ENCODE results near the gene EED. TPM values are rescaled to one million over a fixed set of nuclear protein-coding genes. Genes with fewer than 3 reads are reported as not detected.
A peak's percentile ranks its signal among the peaks of the same experiment; 100 is the strongest.

Gene EED
- total RNA-seq, 2 experiments from 2014 or later: 63.9 to 66.9 TPM

DNA sequence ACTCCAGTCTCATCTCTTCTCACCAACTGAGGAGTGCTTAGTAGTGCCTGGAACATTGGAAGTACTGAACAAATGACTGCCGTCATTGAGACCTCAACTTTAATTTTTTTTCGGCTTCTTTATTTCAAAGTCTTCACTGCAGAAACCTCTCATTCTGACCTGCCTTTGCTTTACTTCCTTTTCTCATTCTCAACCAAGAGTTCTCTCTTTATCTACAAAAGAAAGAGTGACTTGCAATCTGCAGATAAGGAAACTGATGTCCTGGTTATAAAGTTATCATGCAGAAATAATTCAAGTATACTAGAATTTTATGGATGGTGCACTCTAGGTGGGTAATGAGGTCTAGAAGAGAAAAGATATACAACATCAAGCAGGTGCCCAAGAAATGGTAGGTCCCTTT lies 1.2 kb upstream of the EED start:
- POLR2A ChIA-PET: interaction anchor here (1.0 to 6.1 kb wide), 9 partner anchors 12 to 614 kb away, joined by 3 to 51 read pairs (median 4); partner anchors contain the start of genes HIKESHI and PICALM
- CTCF ChIA-PET: interaction anchor here (1.4 to 2.1 kb wide), 2 partner anchors 42 to 50 kb away, joined by 4 to 6 read pairs; no protein-coding TSS in a partner anchor
- Mint-ChIP-seq H3K4me1 (peaks cover 27% of the 10 kb centered on the region), H3K36me3 (ENCODE audit: low read depth) (peaks cover 13% of the 10 kb centered on the region), H3K4me3 (no peak overlapping the region), H3K27me3 (no peaks in the 10 kb centered on the region), H3K27ac (no peak overlapping the region), H3K9me3 (no peaks in the 10 kb centered on the region)
- no peak for DNase-seq

DNA sequence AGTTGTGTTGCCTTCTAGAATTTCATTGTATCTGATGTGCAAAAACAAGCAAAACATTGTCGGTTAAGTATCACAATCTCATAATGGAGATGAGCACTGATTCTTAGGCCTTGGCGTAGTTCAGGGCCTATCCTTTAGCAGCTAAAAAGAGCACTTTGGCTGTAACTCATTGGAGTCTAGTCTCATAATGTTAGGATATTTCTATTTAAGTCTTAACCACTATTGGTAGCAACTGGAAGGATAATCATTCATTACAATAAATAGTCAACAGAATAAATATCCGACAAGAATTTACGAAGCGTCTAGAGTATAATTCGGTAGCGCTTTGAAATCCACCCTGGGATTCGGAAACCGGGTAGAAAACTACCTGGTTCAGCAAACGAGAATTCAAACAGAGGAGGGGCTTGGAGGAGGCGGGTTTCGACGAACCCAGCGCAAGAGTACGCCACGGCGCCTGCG lies 461 bp upstream of the EED start:
- H3K4me1 Mint-ChIP-seq: peaks cover 34% of the 10 kb centered on the region
- peak; percentile 92 for DNase-seq
- H3K4me3 Mint-ChIP-seq: no peak overlapping the region
- no peak overlapping the region for H3K27ac Mint-ChIP-seq
- H3K36me3 Mint-ChIP-seq (ENCODE audit: low read depth): peaks cover 13% of the 10 kb centered on the region
- no peaks in the 10 kb centered on the region for H3K27me3 Mint-ChIP-seq
- no peaks in the 10 kb centered on the region for H3K9me3 Mint-ChIP-seq
- ChIA-PET CTCF (interaction anchor here (2.0 kb wide), 1 partner anchor 389 kb away, joined by 9 read pairs; the partner anchor contains the start of gene CCDC83), POLR2A (interaction anchor here (0.7 to 6.1 kb wide), 15 partner anchors 13 to 615 kb away, joined by 3 to 51 read pairs (median 4); partner anchors contain the start of genes CREBZF, HIKESHI and PICALM)

DNA sequence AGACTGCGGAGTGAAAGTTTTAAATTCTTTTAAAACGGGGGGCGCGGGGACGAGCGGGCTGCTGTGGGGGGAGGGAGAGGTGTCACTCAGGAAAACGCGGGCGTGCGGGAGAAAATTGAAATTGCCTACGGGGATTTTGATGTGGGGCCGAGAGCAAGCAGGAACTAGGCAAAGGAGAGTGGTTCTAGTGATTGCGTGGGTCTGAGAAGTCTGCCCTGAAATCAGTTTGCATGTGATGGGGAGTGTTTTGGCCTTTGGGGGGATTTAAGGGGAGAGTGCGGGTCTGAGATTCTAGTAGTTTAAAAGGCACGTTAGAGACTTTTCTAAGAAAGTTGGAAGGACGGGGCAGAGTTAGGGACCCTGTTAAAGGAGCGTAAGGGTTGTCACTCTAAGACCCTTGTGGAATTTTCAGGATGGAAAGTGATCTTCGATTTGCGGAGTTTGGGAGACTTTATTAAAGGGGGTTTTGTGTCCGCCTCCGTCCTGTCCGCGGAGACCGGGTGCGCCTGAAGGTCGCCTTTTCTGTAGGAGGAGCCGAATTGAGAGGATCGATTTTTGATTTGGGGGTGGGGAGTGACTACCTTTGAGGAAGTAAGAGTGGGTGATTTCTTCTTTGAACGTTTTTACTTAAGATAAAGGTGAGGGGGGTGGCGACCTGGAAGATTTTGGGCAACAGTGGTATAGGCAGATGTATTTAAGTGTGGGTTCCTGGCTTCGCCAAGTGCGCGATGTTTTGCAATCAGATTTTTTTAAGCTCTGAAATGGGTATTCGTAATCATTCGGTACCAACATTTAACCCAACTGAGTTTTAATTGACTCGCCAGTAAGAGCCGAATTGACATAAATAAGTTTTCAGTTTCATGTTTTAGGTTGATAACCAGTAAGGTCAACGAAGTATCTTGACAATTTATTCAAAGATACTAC lies 1.1 kb downstream of the EED start:
- ChIA-PET POLR2A (interaction anchor here (0.6 to 6.1 kb wide), 26 partner anchors 11 to 617 kb away, joined by 3 to 51 read pairs (median 4); partner anchors contain the start of genes CREBZF, HIKESHI, PICALM and TMEM126A), CTCF (interaction anchor here (0.8 to 2.0 kb wide), 7 partner anchors 41 to 390 kb away, joined by 3 to 9 read pairs (median 3); partner anchors contain the start of genes CCDC83 and PICALM)
- Mint-ChIP-seq H3K4me1 (peaks cover 42% of the 10 kb centered on the region), H3K27me3 (no peaks in the 10 kb centered on the region), H3K4me3 (no peak overlapping the region), H3K27ac (no peak overlapping the region), H3K9me3 (no peaks in the 10 kb centered on the region), H3K36me3 (ENCODE audit: low read depth) (peaks cover 18% of the 10 kb centered on the region)
- DNase-seq: peak; percentile 39

DNA sequence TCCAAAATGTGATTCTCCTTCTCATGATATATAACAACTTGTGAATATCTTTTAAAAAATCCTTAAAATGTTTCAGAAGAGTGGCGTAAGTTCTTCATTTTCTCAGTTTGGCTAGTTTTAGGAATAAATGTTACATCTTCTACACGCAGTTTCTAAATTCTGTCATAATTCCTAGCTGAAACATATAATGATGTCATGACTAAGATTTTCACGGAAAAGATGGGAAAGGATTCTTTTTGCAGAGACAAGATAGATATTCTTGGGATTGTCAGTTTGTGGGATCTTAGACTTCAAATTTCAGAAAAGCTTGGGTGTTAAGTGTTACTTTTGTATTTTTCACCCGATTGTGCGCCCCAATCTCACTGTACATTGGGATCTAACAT lies 1.7 kb downstream of the EED start:
- Mint-ChIP-seq H3K4me3 (no peak overlapping the region), H3K9me3 (no peaks in the 10 kb centered on the region), H3K36me3 (ENCODE audit: low read depth) (peaks cover 21% of the 10 kb centered on the region), H3K27me3 (no peaks in the 10 kb centered on the region), H3K27ac (no peak overlapping the region), H3K4me1 (peaks cover 42% of the 10 kb centered on the region)
- ChIA-PET CTCF (interaction anchor here (0.9 to 1.7 kb wide), 2 partner anchors 53 to 205 kb away, joined by 3 to 5 read pairs; no protein-coding TSS in a partner anchor), POLR2A (interaction anchor here (0.7 to 6.1 kb wide), 16 partner anchors 10 to 618 kb away, joined by 3 to 51 read pairs (median 4); partner anchors contain the start of genes CREBZF, PICALM, TMEM126A and TMEM126B)
- DNase-seq: no peak

DNA sequence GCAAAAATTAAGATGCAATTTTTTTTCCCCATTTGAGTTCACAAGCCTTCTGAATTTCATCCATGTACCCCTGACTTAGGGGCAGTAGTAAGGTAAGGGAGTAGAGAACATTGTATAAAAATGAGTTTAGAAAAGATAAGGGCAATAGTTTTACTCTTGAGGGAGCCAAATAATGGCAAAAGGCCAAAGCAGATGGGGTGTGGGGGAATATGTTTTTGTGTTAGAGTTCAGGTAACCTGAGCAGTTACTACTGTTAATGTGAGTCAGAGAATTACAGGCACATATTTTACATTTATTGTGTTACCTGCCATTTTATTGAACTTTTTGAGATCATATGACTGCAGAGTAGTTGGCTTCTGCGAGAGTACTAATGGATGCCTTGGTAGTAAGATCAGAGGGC lies 3.1 kb downstream of the EED start:
- peak overlapping the region; percentile 36 for H3K27ac Mint-ChIP-seq
- peaks cover 51% of the 10 kb centered on the region for H3K4me1 Mint-ChIP-seq
- ChIA-PET POLR2A (interaction anchor here (0.9 to 6.1 kb wide), 5 partner anchors 9 to 179 kb away, joined by 4 to 51 read pairs (median 6); partner anchors contain the start of gene PICALM), CTCF (interaction anchor here (0.7 kb wide), 1 partner anchor 392 kb away, joined by 3 read pairs; the partner anchor contains the start of gene CCDC83)
- no peak overlapping the region for H3K4me3 Mint-ChIP-seq
- DNase-seq: no peak
- H3K9me3 Mint-ChIP-seq: no peaks in the 10 kb centered on the region
- H3K27me3 Mint-ChIP-seq: no peaks in the 10 kb centered on the region
- peaks cover 30% of the 10 kb centered on the region for H3K36me3 Mint-ChIP-seq (ENCODE audit: low read depth)

DNA sequence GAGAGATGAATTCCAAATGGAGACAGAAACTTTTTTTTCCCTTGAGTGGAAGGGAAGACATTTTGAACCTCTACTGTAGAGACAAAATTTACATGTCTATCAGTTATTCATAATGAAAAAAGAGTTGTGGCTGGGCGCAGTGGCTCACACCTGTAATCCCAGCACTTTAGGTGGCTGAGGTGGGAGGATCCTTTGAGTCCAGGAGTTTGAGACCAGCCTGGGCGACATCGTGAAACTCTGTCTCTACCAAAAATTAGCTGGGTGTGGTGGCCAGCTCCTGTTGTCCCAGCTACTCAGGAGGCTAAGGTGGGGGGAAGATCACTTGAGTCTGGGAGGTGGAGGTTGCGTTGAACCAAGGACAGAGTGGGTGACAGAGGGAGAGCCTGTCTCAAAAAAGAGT lies 4.1 kb downstream of the EED start:
- no peak overlapping the region for H3K4me3 Mint-ChIP-seq
- H3K4me1 Mint-ChIP-seq: peaks cover 60% of the 10 kb centered on the region
- DNase-seq: no peak
- POLR2A ChIA-PET: interaction anchor here (0.7 to 2.2 kb wide), 2 partner anchors 54 to 182 kb away, joined by 3 to 11 read pairs; no protein-coding TSS in a partner anchor
- H3K36me3 Mint-ChIP-seq (ENCODE audit: low read depth): peaks cover 38% of the 10 kb centered on the region
- H3K27me3 Mint-ChIP-seq: no peaks in the 10 kb centered on the region
- CTCF ChIA-PET: interaction anchor here (0.6 to 1.9 kb wide), 2 partner anchors 82 to 180 kb away, joined by 3 to 8 read pairs; partner anchors contain the start of gene PICALM
- H3K9me3 Mint-ChIP-seq: no peaks in the 10 kb centered on the region
- H3K27ac Mint-ChIP-seq: peak overlapping the region; percentile 36

DNA sequence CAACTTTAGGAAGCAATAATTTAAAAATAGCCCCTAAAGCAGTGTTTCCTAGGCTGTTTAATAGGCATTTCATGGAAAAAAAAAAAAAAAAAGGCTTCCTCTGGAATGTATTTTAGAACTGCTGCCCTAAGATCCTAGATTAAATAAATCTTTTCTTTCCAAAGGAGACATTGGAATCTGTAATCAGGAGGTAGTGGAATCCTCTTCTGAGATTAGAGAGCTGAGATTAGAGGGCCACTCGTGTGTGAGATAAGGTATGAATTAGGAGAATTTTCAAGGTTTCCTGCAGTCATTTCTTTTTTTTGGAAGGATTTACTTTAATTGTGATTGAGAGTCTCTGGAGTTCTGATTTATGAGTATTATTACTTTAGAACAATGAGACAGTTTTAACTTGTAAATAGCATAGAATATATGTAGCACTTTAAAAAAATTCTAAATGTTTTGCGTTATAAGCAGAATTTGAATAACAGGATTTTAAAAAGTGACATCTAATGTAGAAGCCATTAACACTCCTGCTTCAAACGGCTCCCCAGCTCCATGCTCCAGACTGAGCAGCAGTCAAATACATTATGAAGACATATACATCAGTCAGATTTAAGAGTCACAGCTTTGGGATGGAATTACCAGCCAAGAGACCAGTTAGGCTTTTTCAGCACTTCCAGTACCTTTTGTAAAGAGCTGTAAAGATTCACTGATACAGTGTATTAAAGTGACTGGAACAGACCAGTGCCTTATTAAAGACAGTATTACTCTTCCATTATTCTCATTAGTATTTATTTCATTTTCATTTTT lies 5.0 kb downstream of the EED start:
- Mint-ChIP-seq H3K27ac (peak overlapping the region; percentile 34), H3K27me3 (no peaks in the 10 kb centered on the region), H3K9me3 (no peaks in the 10 kb centered on the region), H3K4me1 (peaks cover 60% of the 10 kb centered on the region), H3K4me3 (peak overlapping the region; percentile 3), H3K36me3 (ENCODE audit: low read depth) (peaks cover 38% of the 10 kb centered on the region)
- DNase-seq: no peak
- CTCF ChIA-PET: interaction anchor here (0.7 to 1.9 kb wide), 3 partner anchors 181 to 229 kb away, joined by 5 to 8 read pairs (median 5); partner anchors contain the start of gene PICALM
- POLR2A ChIA-PET: interaction anchor here (0.7 to 2.2 kb wide), 6 partner anchors 13 to 395 kb away, joined by 3 to 11 read pairs (median 3); partner anchors contain the start of gene CCDC83

DNA sequence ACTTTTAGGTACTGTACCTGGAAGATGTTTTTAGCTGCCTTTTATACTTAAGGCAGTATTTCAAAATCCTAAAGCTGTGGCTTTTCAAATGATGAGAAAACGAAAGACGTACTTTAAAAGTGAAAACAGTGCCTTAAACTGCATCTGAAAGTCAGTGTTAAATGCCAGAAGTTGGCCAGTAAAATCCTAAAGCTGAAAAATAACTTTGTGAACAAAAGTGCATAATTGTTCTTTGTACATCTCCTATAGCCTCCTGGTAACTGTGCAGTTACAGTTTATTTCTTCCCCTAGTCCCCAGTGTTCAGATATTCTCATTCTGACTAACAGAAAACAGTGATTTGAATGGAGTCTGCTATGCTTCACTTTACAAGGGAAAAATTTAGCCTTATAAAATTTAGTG lies 6.8 kb downstream of the EED start:
- Mint-ChIP-seq H3K9me3 (no peaks in the 10 kb centered on the region), H3K4me3 (peak overlapping the region; percentile 60), H3K36me3 (ENCODE audit: low read depth) (peaks cover 47% of the 10 kb centered on the region), H3K4me1 (peaks cover 72% of the 10 kb centered on the region), H3K27ac (peak overlapping the region; percentile 69), H3K27me3 (no peaks in the 10 kb centered on the region)
- CTCF ChIA-PET: interaction anchor here (0.6 to 1.8 kb wide), 6 partner anchors 9 to 210 kb away, joined by 3 to 5 read pairs (median 3); no protein-coding TSS in a partner anchor
- no peak for DNase-seq
- POLR2A ChIA-PET: interaction anchor here (0.6 to 1.9 kb wide), 10 partner anchors 9 to 592 kb away, joined by 3 to 8 read pairs (median 4); partner anchors contain the start of gene PICALM

DNA sequence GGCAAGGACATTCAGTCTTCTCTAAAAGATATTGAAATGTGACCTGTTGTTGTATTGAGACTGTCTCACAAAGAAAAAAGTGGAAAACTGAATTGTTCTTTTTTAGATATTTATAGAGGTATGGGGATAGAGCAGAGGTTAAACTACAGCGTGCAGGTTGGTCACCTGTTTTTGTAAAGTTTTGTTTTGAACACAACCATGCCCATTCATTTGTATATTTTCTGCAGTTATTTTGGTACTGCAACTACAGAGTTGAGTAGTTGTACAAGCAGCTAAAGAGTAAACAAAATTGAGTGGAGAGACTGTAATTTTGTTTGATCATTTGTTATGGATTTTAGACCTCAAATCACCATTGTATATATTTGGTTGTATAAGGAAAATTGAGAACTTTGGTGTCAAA lies 11.3 kb downstream of the EED start:
- no peak for DNase-seq
- Mint-ChIP-seq H3K27ac (no peak overlapping the region), H3K9me3 (no peaks in the 10 kb centered on the region), H3K36me3 (ENCODE audit: low read depth) (peaks cover 65% of the 10 kb centered on the region), H3K4me1 (peaks cover 46% of the 10 kb centered on the region), H3K4me3 (no peak overlapping the region), H3K27me3 (no peaks in the 10 kb centered on the region)
- ChIA-PET CTCF (interaction anchor here (1.3 to 1.4 kb wide), 2 partner anchors 19 to 29 kb away, joined by 3 to 4 read pairs; no protein-coding TSS in a partner anchor), POLR2A (interaction anchor here (1.3 to 2.4 kb wide), 2 partner anchors 9 to 14 kb away, joined by 3 to 6 read pairs; no protein-coding TSS in a partner anchor)

DNA sequence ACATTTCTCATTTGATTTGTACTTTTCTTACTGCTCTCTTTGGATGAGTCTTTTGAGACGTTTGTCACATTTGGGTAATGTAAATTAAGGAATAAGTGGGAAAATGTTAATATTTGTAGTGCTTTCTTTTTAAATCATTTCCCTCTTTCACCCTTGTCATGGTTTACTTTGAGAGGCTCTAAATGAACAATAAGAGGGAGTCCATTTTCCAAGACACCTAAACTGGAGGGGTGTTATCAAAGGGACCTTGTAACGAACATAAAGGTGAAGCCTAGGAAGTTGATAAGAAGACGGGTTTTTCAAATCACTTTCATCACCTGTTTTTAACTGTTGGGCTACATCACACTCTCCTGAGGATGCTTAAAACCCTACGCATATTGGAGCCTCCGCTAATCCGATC lies 12.1 kb downstream of the EED start:
- POLR2A ChIA-PET: interaction anchor here (1.3 to 2.4 kb wide), 2 partner anchors 10 to 15 kb away, joined by 3 to 6 read pairs; no protein-coding TSS in a partner anchor

DNA sequence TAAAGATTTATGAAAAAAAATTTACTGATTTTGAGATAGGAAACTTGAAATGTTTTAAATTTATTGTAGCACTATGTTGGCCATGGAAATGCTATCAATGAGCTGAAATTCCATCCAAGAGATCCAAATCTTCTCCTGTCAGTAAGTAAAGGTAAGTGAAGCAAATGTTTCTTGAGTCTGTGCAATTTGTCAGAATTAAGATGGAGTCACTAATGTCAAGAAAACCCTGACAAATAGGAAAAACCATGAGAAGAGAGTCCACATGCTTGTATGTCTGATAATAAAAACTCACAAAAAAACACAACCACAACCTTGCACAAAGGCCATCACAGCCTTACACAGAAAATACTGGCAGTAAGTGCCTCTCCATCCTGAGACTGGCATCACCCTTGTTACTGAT lies 12.9 kb downstream of the EED start:
- H3K9me3 Mint-ChIP-seq: no peaks in the 10 kb centered on the region
- ChIA-PET POLR2A (interaction anchor here (2.4 kb wide), 1 partner anchor 11 kb away, joined by 6 read pairs; no protein-coding TSS in a partner anchor), CTCF (interaction anchor here (0.7 to 1.2 kb wide), 2 partner anchors 167 to 216 kb away, joined by 3 to 4 read pairs; no protein-coding TSS in a partner anchor)
- H3K36me3 Mint-ChIP-seq (ENCODE audit: low read depth): peaks cover 67% of the 10 kb centered on the region
- no peak for DNase-seq
- H3K27ac Mint-ChIP-seq: no peak overlapping the region
- H3K4me1 Mint-ChIP-seq: peaks cover 37% of the 10 kb centered on the region
- H3K4me3 Mint-ChIP-seq: no peak overlapping the region
- H3K27me3 Mint-ChIP-seq: no peaks in the 10 kb centered on the region

More for the DNA sequence above, 12.1 kb downstream of the EED start:
- no peak for DNase-seq
- H3K4me3 Mint-ChIP-seq: no peak overlapping the region
- no peak overlapping the region for H3K27ac Mint-ChIP-seq
- CTCF ChIA-PET: interaction anchor here (0.7 to 1.3 kb wide), 2 partner anchors 28 to 166 kb away, joined by 4 read pairs; no protein-coding TSS in a partner anchor
- peaks cover 43% of the 10 kb centered on the region for H3K4me1 Mint-ChIP-seq
- peaks cover 68% of the 10 kb centered on the region for H3K36me3 Mint-ChIP-seq (ENCODE audit: low read depth)
- no peaks in the 10 kb centered on the region for H3K9me3 Mint-ChIP-seq
- no peaks in the 10 kb centered on the region for H3K27me3 Mint-ChIP-seq
